D721Med (cell line): ENCODE data around the gene STARD7.

Experiments used
- DNase-seq: peaks from one replicate; pipeline ENCODE4 v3.0.0; 2011; ENCODE audit warnings: low spot score; ENCODE audit not compliant: insufficient read length
- FAIRE-seq: peaks from 2 replicates; lab custom pipeline; 2011; peaks lifted over from hg19 to GRCh38; lab: Jason Lieb, UNC
- CTCF ChIP-seq: IDR thresholded peaks from 2 replicates; pipeline ENCODE4 v1.5.1; 2012; ENCODE audit warnings: mild to moderate bottlenecking, control low read depth; ENCODE audit not compliant: insufficient read depth; ENCODE audit errors: missing control alignments

Gene STARD7

GRCh38 chr2:96184188-96184587 lies 24.4 kb downstream of the STARD7 start:
- DNase-seq (no peak), FAIRE-seq (no peak)
- no peak for TF ChIP-seq CTCF

GRCh38 chr2:96181529-96181928 lies 27.1 kb downstream of the STARD7 start:
- FAIRE-seq (no peak), DNase-seq (no peak)
- no peak for TF ChIP-seq CTCF

- no peak for TF ChIP-seq CTCF
- FAIRE-seq (no peak), DNase-seq (no peak)
Measured at GRCh38 chr2:96180521-96180920, 28.1 kb downstream of the STARD7 start.

GRCh38 chr2:96180002-96180401 lies 28.6 kb downstream of the STARD7 start:
- no peak for TF ChIP-seq CTCF
- DNase-seq (no peak), FAIRE-seq (no peak)

GRCh38 chr2:96176661-96177060 lies 32.0 kb downstream of the STARD7 start:
- FAIRE-seq: no peak
- TF ChIP-seq CTCF: no peak
- no peak for DNase-seq

- DNase-seq (no peak), FAIRE-seq (no peak)
- no peak for TF ChIP-seq CTCF
Measured at GRCh38 chr2:96175951-96176350, 32.7 kb downstream of the STARD7 start.

GRCh38 chr2:96174251-96175144 lies 34.1 kb downstream of the STARD7 start:
- peak; percentile 48 for FAIRE-seq
- peak; percentile 94 for TF ChIP-seq CTCF
- peak; percentile 72 for DNase-seq
